DMS79 (cell line): ENCODE measurements around the gene FYB2.

Source experiments
- DNase-seq: peaks from one replicate; lab custom pipeline; 2025; lab: John Stamatoyannopoulos, UW

FYB2 gene

GRCh38 chr1:56819387-56819899 lies at the start of gene FYB2:
FYB2 (minus strand) TSS chr1:56819404; CDS start chr1:56819290, 114 bp downstream.
- DNase-seq, result no peak

- DNase-seq, result no peak
These were observed 49.6 kb upstream of the FYB2 start for GRCh38 chr1:56868761-56869160.

GRCh38 chr1:56867491-56867890 lies 48.3 kb upstream of the FYB2 start:
- DNase-seq, result no peak

GRCh38 chr1:56866656-56867055 lies 47.5 kb upstream of the FYB2 start:
- DNase-seq, result no peak

GRCh38 chr1:56864430-56864829 lies 45.2 kb upstream of the FYB2 start:
- no peak for DNase-seq

GRCh38 chr1:56863265-56863992 lies 44.2 kb upstream of the FYB2 start:
- DNase-seq, result no peak

- DNase-seq, result no peak
These were observed 40.1 kb upstream of the FYB2 start for GRCh38 chr1:56859287-56859686.

GRCh38 chr1:56856186-56856585 lies 37.0 kb upstream of the FYB2 start:
- DNase-seq, result no peak

GRCh38 chr1:56855190-56855589 lies 36.0 kb upstream of the FYB2 start:
- no peak for DNase-seq

- no peak for DNase-seq
These were observed 35.4 kb upstream of the FYB2 start, which contains the start of gene C8A for GRCh38 chr1:56854521-56855099. C8A (plus strand) TSS chr1:56854797; CDS start chr1:56854902, 105 bp downstream.

- DNase-seq, result no peak
These were observed 33.3 kb upstream of the FYB2 start for GRCh38 chr1:56852476-56852875.

- DNase-seq, result no peak
These were observed 31.7 kb upstream of the FYB2 start for GRCh38 chr1:56850922-56851321.

GRCh38 chr1:56850411-56850810 lies 31.2 kb upstream of the FYB2 start:
- DNase-seq, result no peak

- DNase-seq, result no peak
These were observed 30.5 kb upstream of the FYB2 start for GRCh38 chr1:56849750-56850149.

- no peak for DNase-seq
These were observed 26.1 kb upstream of the FYB2 start for GRCh38 chr1:56845343-56845742.

GRCh38 chr1:56844545-56845136 lies 25.4 kb upstream of the FYB2 start:
- no peak for DNase-seq

- no peak for DNase-seq
These were observed 24.3 kb upstream of the FYB2 start for GRCh38 chr1:56843544-56843943.

- DNase-seq, result no peak
These were observed 19.6 kb upstream of the FYB2 start for GRCh38 chr1:56838759-56839158.

- no peak for DNase-seq
These were observed 18.2 kb upstream of the FYB2 start for GRCh38 chr1:56837244-56837939.

- DNase-seq, result no peak
These were observed 17.2 kb upstream of the FYB2 start for GRCh38 chr1:56836359-56836758.

- no peak for DNase-seq
These were observed 16.5 kb upstream of the FYB2 start for GRCh38 chr1:56835657-56836056.

GRCh38 chr1:56834137-56834900 lies 15.1 kb upstream of the FYB2 start:
- DNase-seq, result no peak
